Osteoblast (primary cell): ENCODE measurements around the gene NUP85. TPM values are rescaled to one million over a fixed set of nuclear protein-coding genes. Genes with fewer than 3 reads are reported as not detected.

Experiments used
- DNase-seq: peaks from one replicate; pipeline ENCODE4 v3.0.0; 2011; ENCODE audit warnings: low spot score, mixed read lengths; ENCODE audit not compliant: insufficient read length; ENCODE audit errors: missing footprints
- H2AFZ ChIP-seq: 2 replicates; pipeline ENCODE4 v1.6.0; 2011; ENCODE audit warnings: mild to moderate bottlenecking, low read length
- H3K27ac ChIP-seq: 2 replicates; pipeline ENCODE4 v1.5.1; 2011; ENCODE audit warnings: mild to moderate bottlenecking, low read depth, low read length, moderate library complexity
- H3K27me3 ChIP-seq: 2 replicates; pipeline ENCODE4 v1.6.0; 2012; ENCODE audit warnings: mild to moderate bottlenecking, control low read depth, inconsistent platforms, low read length, moderate library complexity; ENCODE audit not compliant: insufficient read depth
- H3K36me3 ChIP-seq: 2 replicates; pipeline ENCODE4 v1.5.1; 2011; ENCODE audit warnings: mild to moderate bottlenecking, low read length, control low read depth, moderate library complexity; ENCODE audit not compliant: insufficient read depth
- H3K4me1 ChIP-seq: 2 replicates; pipeline ENCODE4 v1.5.1; 2011; ENCODE audit warnings: mild to moderate bottlenecking, low read length, control low read depth, moderate library complexity; ENCODE audit not compliant: insufficient read depth
- H3K4me2 ChIP-seq: 2 replicates; pipeline ENCODE4 v1.6.0; 2011; ENCODE audit warnings: mild to moderate bottlenecking, low read length; ENCODE audit not compliant: insufficient read depth
- H3K4me3 ChIP-seq: fragments of 200-600 bp; sonication (generic); 3 replicates; pipeline ENCODE4 v1.5.1; 2012; ENCODE audit warnings: mild to moderate bottlenecking, low read length, inconsistent platforms; ENCODE audit not compliant: insufficient read depth
- H3K79me2 ChIP-seq: 2 replicates; pipeline ENCODE4 v1.6.0; 2012; ENCODE audit warnings: mild to moderate bottlenecking, low read length, control low read depth, inconsistent platforms; ENCODE audit not compliant: insufficient read depth
- H3K9me3 ChIP-seq: 2 replicates; pipeline ENCODE4 v1.5.1; 2011; ENCODE audit warnings: low read depth, low read length, control low read depth
- H4K20me1 ChIP-seq: 2 replicates; pipeline ENCODE4 v1.6.0; 2012; ENCODE audit warnings: mild to moderate bottlenecking, low read length, control low read depth; ENCODE audit not compliant: insufficient read depth
- CTCF ChIP-seq: IDR thresholded peaks from 2 replicates; pipeline ENCODE4 v1.5.1; 2011; ENCODE audit warnings: mild to moderate bottlenecking, low read depth, low read length, moderate library complexity; ENCODE audit errors: extremely low read depth
- total RNA-seq: library from RNA; depleted of rRNA; stranded (reverse); fragments of >200 nt; gene quantifications from 2 replicates; pipeline ENCODE4 v1.2.3, GENCODE V29; 2012

NUP85 gene
- total RNA-seq, 1 donor: 26.4 TPM

DNA sequence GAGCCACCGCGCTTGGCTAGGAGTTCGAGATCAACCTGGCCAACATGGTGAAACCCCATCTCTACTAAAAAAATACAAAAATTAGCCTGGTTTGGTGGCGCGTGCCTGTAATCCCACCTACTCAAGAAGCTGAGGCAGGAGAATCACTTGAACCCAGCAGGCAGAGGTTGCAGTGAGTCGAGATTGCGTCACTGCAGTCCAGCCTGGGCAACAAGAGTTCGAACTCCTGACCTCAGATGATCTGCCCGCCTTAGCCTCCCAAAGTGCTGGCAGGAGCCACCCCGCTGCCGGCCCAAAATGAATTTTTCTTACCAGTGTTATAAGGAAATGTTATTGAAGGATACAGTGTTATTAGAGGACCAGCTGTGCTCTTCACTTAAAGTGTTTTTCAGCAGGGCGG, 2.3 kb downstream of the NUP85 start:
- Histone ChIP-seq H3K4me3 (no peak overlapping the region), H3K36me3 (peaks cover 35% of the 10 kb centered on the region), H3K4me2 (no peak overlapping the region), H2AFZ (no peak overlapping the region), H4K20me1 (no peaks in the 10 kb centered on the region), H3K4me1 (peaks cover 6% of the 10 kb centered on the region), H3K9me3 (no peaks in the 10 kb centered on the region), H3K27ac (no peak overlapping the region), H3K79me2 (peaks cover 47% of the 10 kb centered on the region), H3K27me3 (no peaks in the 10 kb centered on the region)
- no peak for DNase-seq
- no peak for TF ChIP-seq CTCF

DNA sequence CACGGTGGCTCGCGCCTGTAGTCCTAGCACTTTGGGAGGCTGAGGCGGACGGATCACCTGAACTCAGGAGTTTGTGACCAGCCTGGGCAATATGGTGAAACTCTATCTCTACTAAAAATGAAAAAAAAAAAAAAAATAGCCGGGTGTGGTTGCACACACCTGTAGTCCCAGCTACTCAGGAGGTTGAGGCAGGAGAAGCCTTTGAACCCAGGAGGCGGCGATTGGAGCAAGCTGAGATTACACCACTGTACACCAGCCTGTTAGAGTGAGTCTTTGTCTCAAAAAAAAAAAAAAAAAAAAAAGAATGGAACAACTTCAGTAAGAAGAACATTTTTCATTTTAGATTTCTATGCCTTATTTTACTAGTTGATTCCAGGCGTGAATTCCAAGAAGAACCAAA, 2.7 kb downstream of the NUP85 start:
- Histone ChIP-seq H3K27me3 (no peaks in the 10 kb centered on the region), H3K79me2 (peaks cover 47% of the 10 kb centered on the region), H3K4me3 (no peak overlapping the region), H4K20me1 (no peaks in the 10 kb centered on the region), H3K36me3 (peaks cover 39% of the 10 kb centered on the region), H3K4me1 (peaks cover 6% of the 10 kb centered on the region), H3K9me3 (no peaks in the 10 kb centered on the region), H3K27ac (no peak overlapping the region), H3K4me2 (no peak overlapping the region), H2AFZ (no peak overlapping the region)
- no peak for DNase-seq
- TF ChIP-seq CTCF: no peak

GRCh38 chr17:75209061-75209460, 3.6 kb downstream of the NUP85 start:
- peaks cover 47% of the 10 kb centered on the region for H3K79me2 ChIP-seq
- no peak overlapping the region for H2AFZ ChIP-seq
- DNase-seq: no peak
- no peak for TF ChIP-seq CTCF
- no peak overlapping the region for H3K4me3 ChIP-seq
- peaks cover 43% of the 10 kb centered on the region for H3K36me3 ChIP-seq
- H4K20me1 ChIP-seq: no peaks in the 10 kb centered on the region
- H3K27me3 ChIP-seq: no peaks in the 10 kb centered on the region
- H3K27ac ChIP-seq: no peak overlapping the region
- H3K4me1 ChIP-seq: peaks cover 6% of the 10 kb centered on the region
- H3K4me2 ChIP-seq: no peak overlapping the region
- no peaks in the 10 kb centered on the region for H3K9me3 ChIP-seq

DNA sequence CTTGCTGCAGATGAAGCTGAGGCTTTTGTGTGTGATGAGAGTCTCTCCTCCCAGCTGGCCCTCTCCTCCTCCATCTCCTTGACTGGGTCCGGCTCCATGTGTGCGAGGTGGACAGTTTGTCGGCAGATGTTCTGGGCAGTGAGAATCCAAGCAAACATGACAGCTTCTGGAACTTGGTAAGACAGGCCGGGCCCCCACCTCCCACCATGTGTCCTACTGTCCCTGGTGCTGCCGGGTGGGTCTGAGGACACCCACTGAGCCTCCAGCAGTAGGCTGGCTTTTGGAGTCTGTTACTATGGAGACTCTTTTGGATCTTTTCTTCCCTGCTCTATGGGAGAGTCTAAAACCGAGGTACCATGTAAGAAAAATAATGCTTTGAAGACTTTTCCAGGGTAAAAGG, 12.7 kb downstream of the NUP85 start:
- no peak for DNase-seq
- H3K4me2 ChIP-seq: no peak overlapping the region
- peaks cover 7% of the 10 kb centered on the region for H3K79me2 ChIP-seq
- peaks cover 50% of the 10 kb centered on the region for H3K36me3 ChIP-seq
- H4K20me1 ChIP-seq: no peaks in the 10 kb centered on the region
- no peaks in the 10 kb centered on the region for H3K27me3 ChIP-seq
- H3K9me3 ChIP-seq: no peaks in the 10 kb centered on the region
- H3K27ac ChIP-seq: no peak overlapping the region
- no peaks in the 10 kb centered on the region for H3K4me1 ChIP-seq
- no peak overlapping the region for H3K4me3 ChIP-seq
- TF ChIP-seq CTCF: no peak
- H2AFZ ChIP-seq: no peak overlapping the region
